Sigmoid colon (tissue), 4 donors: ENCODE measurements around the gene GSDMA.

Experiments used
- CTCF ChIP-seq, 4 experiments: fragments of 450-650 bp in 3 of 4; fragments of 200-600 bp in 1 of 4; IDR thresholded peaks; one replicate each; pipeline ENCODE4 v1.5.1; 2016 to 2019; ENCODE audit warnings: antibody characterized with exemption in 4 of 4, mild to moderate bottlenecking in 3 of 4, moderate library complexity in 2 of 4
- POLR2AphosphoS5 ChIP-seq, 4 donors: sonication (generic); formaldehyde crosslinking; IDR thresholded peaks; one replicate each; pipeline ENCODE4 v1.6.1; 2017; ENCODE audit warnings: antibody characterized with exemption in 4 of 4

- no peak for TF ChIP-seq CTCF (IDR thresholded peaks at IDR 0.05)
- no peak for TF ChIP-seq POLR2AphosphoS5 (IDR thresholded peaks at IDR 0.05)
Observed at GRCh38 chr17:39926135-39926587, 36.6 kb upstream of the GSDMA start.
